ENCODE measurements around the gene E4F1. TPM values are rescaled to one million over a fixed set of nuclear protein-coding genes. Genes with fewer than 3 reads are reported as not detected.

The E4F1 gene
- total and polyA plus RNA-seq, 7 donors = 11.1 to 22.9 (median 16.8) TPM

GRCh38 chr16:2275476-2276367, 52.3 kb downstream of the E4F1 start:
- no peak for TF ChIP-seq CTCF (IDR thresholded peaks at IDR 0.05)
- H3K27ac ChIP-seq = no peak overlapping the region
- ATAC-seq (peak in 1 of 4 donors; percentile 18), DNase-seq (no peak)
- no peaks in the 10 kb centered on the region for H3K9me3 ChIP-seq
- no peaks in the 10 kb centered on the region for H3K27me3 ChIP-seq (ENCODE audit: insufficient read depth in 3 of 3, low read length in 2 of 3)
- peaks cover 5% of the 10 kb centered on the region for H3K4me1 ChIP-seq
- intact Hi-C loops (cut with DNase I) = no loop called here
- no peak overlapping the region for H3K4me3 ChIP-seq
- peaks cover 0 to 30% of the 10 kb centered on the region in 2 donors for H3K36me3 ChIP-seq (ENCODE audit: insufficient read depth in 1 of 2, low read depth in 1 of 2)
- 62 to 76% (median 64%) methylated on average over 30 of the region's 30 CpGs for WGBS, 3 donors

GRCh38 chr16:2276368-2277195, 53.2 kb downstream of the E4F1 start:
- 64 to 78% (median 67%) methylated on average over 26 of the region's 26 CpGs for WGBS, 3 donors
- H3K9me3 ChIP-seq = no peaks in the 10 kb centered on the region
- DNase-seq = no peak
- no peaks in the 10 kb centered on the region for H3K27me3 ChIP-seq (ENCODE audit: insufficient read depth in 3 of 3, low read length in 2 of 3)
- intact Hi-C loops (cut with DNase I) = no loop called here
- peaks cover 5% of the 10 kb centered on the region for H3K4me1 ChIP-seq
- ATAC-seq = peak in 1 of 4 donors; percentile 49
- peaks cover 0 to 35% of the 10 kb centered on the region in 2 donors for H3K36me3 ChIP-seq (ENCODE audit: insufficient read depth in 1 of 2, low read depth in 1 of 2)
- H3K4me3 ChIP-seq = no peak overlapping the region
- H3K27ac ChIP-seq = no peak overlapping the region
- no peak for TF ChIP-seq CTCF (IDR thresholded peaks at IDR 0.05)

- no peak for TF ChIP-seq CTCF (IDR thresholded peaks at IDR 0.05)
- Histone ChIP-seq H3K4me3 (no peak overlapping the region), H3K27ac (no peak overlapping the region), H3K9me3 (no peaks in the 10 kb centered on the region), H3K36me3 (ENCODE audit: insufficient read depth in 1 of 2, low read depth in 1 of 2) (peaks cover 0 to 35% of the 10 kb centered on the region in 2 donors), H3K4me1 (peaks cover 5% of the 10 kb centered on the region), H3K27me3 (ENCODE audit: insufficient read depth in 3 of 3, low read length in 2 of 3) (no peaks in the 10 kb centered on the region)
- ATAC-seq (no peak), DNase-seq (no peak)
- intact Hi-C loops (cut with DNase I) = no loop called here
- 91 to 94% (median 92%) methylated on average over 25 of the region's 25 CpGs for WGBS, 3 donors
These were observed 54.3 kb downstream of the E4F1 start for GRCh38 chr16:2277466-2278271.

GRCh38 chr16:2278272-2278608, 54.8 kb downstream of the E4F1 start:
- peaks cover 0 to 35% of the 10 kb centered on the region in 2 donors for H3K36me3 ChIP-seq (ENCODE audit: insufficient read depth in 1 of 2, low read depth in 1 of 2)
- peaks cover 5% of the 10 kb centered on the region for H3K4me1 ChIP-seq
- TF ChIP-seq CTCF (IDR thresholded peaks at IDR 0.05) = no peak
- DNase-seq = no peak
- no peak overlapping the region for H3K4me3 ChIP-seq
- no peaks in the 10 kb centered on the region for H3K9me3 ChIP-seq
- intact Hi-C loops (cut with DNase I) = no loop called here
- no peak for ATAC-seq
- H3K27me3 ChIP-seq (ENCODE audit: insufficient read depth in 3 of 3, low read length in 2 of 3) = no peaks in the 10 kb centered on the region
- H3K27ac ChIP-seq = no peak overlapping the region
- WGBS, 3 donors = 86 to 89% (median 88%) methylated on average over 14 of the region's 14 CpGs

All from psoas muscle (tissue), 8 donors.